Measurements from ENCODE around the gene ATF6.
"Not testable (repeated sequence)": the region's sequence is repeated elsewhere in the genome, so short reads cannot be mapped to it uniquely, and the experiment has no call there.

ATF6 gene

GRCh38 chr1:161766102-161766981, at the start of gene ATF6:
ATF6 (plus strand) TSS chr1:161766320; CDS start chr1:161766361, 41 bp downstream.
- peak; percentile 63 to 78 for DNase-seq (ENCODE audit: low read depth in 1 of 2, low spot score in 1 of 2)

GRCh38 chr1:161718559-161719324, 47.4 kb upstream of the ATF6 start:
- no peak for DNase-seq (ENCODE audit: low read depth in 1 of 2, low spot score in 1 of 2)

GRCh38 chr1:161719325-161719611, 46.9 kb upstream of the ATF6 start:
- no peak for DNase-seq (ENCODE audit: low read depth in 1 of 2, low spot score in 1 of 2)

- DNase-seq (ENCODE audit: low read depth in 1 of 2, low spot score in 1 of 2), result no peak
These were observed 45.7 kb upstream of the ATF6 start for GRCh38 chr1:161720422-161720821.

- no peak for DNase-seq (ENCODE audit: low read depth in 1 of 2, low spot score in 1 of 2)
These were observed 45.0 kb upstream of the ATF6 start, which contains the start of gene FCRLB for GRCh38 chr1:161720956-161721737. FCRLB (plus strand) TSS chr1:161721544; CDS start chr1:161722673, 1,129 bp downstream.

- no peak for DNase-seq (ENCODE audit: low read depth in 1 of 2, low spot score in 1 of 2)
These were observed 44.3 kb upstream of the ATF6 start for GRCh38 chr1:161721738-161722343.

GRCh38 chr1:161722406-161722805, 43.7 kb upstream of the ATF6 start:
- no peak for DNase-seq (ENCODE audit: low read depth in 1 of 2, low spot score in 1 of 2)

GRCh38 chr1:161723459-161724141, 42.5 kb upstream of the ATF6 start:
- no peak for DNase-seq (ENCODE audit: low read depth in 1 of 2, low spot score in 1 of 2)

- DNase-seq (ENCODE audit: low read depth in 1 of 2, low spot score in 1 of 2), result not testable (repeated sequence)
These were observed 40.7 kb upstream of the ATF6 start for GRCh38 chr1:161725258-161725907.

GRCh38 chr1:161725908-161726472, 40.1 kb upstream of the ATF6 start:
- peak in 1 of 2 donors; percentile 4 for DNase-seq (ENCODE audit: low read depth in 1 of 2, low spot score in 1 of 2)

GRCh38 chr1:161726473-161727255, 39.5 kb upstream of the ATF6 start:
- DNase-seq (ENCODE audit: low read depth in 1 of 2, low spot score in 1 of 2), result peak; percentile 24 to 54

- DNase-seq (ENCODE audit: low read depth in 1 of 2, low spot score in 1 of 2), result peak in 1 of 2 donors; percentile 21
These were observed 38.7 kb upstream of the ATF6 start for GRCh38 chr1:161727256-161727924.

- no peak for DNase-seq (ENCODE audit: low read depth in 1 of 2, low spot score in 1 of 2)
These were observed 37.5 kb upstream of the ATF6 start for GRCh38 chr1:161728376-161729226.

- peak in 1 of 2 donors; percentile 38 for DNase-seq (ENCODE audit: low read depth in 1 of 2, low spot score in 1 of 2)
These were observed 36.0 kb upstream of the ATF6 start for GRCh38 chr1:161730050-161730564.

- no peak for DNase-seq (ENCODE audit: low read depth in 1 of 2, low spot score in 1 of 2)
These were observed 34.9 kb upstream of the ATF6 start for GRCh38 chr1:161731241-161731640.

GRCh38 chr1:161731981-161732718, 34.0 kb upstream of the ATF6 start:
- DNase-seq (ENCODE audit: low read depth in 1 of 2, low spot score in 1 of 2), result no peak
